Fibroblast of mammary gland (primary cell): ENCODE measurements around the gene PDE4B.

Experiments
- DNase-seq: peaks from one replicate; pipeline ENCODE4 v3.0.0-alpha.2; 2010; ENCODE audit warnings: low read depth
- H3K4me3 ChIP-seq: 2 replicates; pipeline ENCODE4 v1.5.1; 2011; ENCODE audit warnings: low read depth, mild to moderate bottlenecking, low read length, moderate library complexity; ENCODE audit not compliant: control insufficient read depth
- TF ChIP-seq, protein P1 (sequence below): conservative IDR thresholded peaks from 2 replicates; pipeline ENCODE4 v1.5.1; 2011; ENCODE audit warnings: low read depth, low read length, inconsistent platforms; ENCODE audit not compliant: control insufficient read depth, insufficient read depth

Gene PDE4B

DNA sequence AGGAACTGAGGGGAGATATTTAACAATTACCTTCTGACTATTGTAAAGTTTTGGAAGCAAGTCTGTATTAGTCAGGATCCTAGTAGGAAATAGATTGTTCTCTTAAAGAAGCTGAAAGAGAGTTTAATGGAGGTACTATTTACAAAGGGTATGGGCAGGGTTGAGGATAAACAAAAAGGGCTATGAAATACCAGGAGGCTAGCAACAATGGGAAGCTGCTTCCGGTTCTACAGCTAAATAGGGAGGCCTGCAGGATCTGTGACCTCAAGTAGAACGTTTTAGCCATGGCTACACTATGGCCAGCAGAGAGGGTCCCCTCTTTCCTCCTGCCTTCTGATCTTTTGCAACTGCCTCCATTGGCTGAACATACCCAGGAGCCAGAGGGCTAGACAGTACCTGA, 117.7 kb downstream of the PDE4B start:
- no peak overlapping the region for H3K4me3 ChIP-seq
- DNase-seq: no peak
- TF ChIP-seq, protein P1, sequence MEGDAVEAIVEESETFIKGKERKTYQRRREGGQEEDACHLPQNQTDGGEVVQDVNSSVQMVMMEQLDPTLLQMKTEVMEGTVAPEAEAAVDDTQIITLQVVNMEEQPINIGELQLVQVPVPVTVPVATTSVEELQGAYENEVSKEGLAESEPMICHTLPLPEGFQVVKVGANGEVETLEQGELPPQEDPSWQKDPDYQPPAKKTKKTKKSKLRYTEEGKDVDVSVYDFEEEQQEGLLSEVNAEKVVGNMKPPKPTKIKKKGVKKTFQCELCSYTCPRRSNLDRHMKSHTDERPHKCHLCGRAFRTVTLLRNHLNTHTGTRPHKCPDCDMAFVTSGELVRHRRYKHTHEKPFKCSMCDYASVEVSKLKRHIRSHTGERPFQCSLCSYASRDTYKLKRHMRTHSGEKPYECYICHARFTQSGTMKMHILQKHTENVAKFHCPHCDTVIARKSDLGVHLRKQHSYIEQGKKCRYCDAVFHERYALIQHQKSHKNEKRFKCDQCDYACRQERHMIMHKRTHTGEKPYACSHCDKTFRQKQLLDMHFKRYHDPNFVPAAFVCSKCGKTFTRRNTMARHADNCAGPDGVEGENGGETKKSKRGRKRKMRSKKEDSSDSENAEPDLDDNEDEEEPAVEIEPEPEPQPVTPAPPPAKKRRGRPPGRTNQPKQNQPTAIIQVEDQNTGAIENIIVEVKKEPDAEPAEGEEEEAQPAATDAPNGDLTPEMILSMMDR: no peak

DNA sequence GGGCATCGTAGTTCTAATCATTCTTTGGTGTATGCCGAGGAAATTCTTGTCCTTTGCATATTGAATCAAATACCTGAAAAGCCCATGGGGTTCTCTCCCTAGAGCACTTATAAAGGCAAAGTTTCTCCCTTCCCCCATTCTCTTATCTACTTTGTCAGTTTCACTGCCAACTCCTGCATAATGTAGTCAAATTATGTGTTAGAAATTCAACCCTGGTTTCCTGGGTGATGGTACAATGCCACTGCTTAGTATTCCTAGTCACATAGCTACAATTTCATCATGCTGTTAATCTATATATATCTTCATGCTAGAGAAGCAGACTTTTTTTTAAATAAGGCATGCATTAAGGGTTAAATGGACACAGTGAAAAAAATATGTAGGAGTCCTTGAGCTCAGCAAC, 119.0 kb downstream of the PDE4B start:
- no peak overlapping the region for H3K4me3 ChIP-seq
- TF ChIP-seq, protein P1: no peak
- no peak for DNase-seq

DNA sequence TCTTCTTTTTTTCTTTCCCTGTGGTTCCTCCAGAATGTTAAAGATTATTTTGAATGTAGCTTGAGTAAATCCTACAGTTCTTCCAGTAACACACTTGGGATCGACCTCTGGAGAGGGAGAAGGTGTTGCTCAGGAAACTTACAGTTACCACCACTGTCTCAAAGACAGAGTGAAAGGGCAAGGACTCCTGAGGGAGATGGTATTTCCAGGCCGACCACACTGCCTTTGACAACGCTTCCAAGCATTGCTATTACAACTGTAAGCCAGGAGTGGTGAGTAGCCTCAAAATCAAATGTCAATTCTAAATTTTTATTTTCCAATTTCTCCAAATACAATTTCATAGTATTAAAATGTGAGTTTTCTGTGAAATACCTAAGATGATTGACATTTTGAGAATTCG, 125.9 kb downstream of the PDE4B start:
- no peak for DNase-seq
- TF ChIP-seq, protein P1: no peak
- H3K4me3 ChIP-seq: no peak overlapping the region

DNA sequence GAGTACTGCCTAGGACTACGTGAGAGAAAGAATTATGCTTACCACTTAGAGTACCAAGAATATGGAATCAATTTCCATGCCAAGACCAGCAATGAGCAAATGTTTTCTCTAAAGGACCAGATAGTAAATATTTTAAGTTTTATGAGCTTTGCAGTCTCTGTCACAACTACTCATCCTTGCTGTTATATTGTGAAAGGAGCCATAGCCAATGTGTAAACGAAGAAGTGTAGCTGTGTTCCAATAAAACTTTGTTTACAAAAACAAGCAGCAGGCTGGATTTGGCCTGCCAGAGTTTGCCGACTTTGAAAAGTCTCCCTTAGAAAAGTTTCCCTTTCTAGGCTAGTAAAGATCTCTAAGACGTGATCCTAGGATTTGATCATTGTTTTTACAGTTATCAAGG, 128.8 kb downstream of the PDE4B start:
- TF ChIP-seq, protein P1: no peak
- no peak for DNase-seq
- H3K4me3 ChIP-seq: no peak overlapping the region

DNA sequence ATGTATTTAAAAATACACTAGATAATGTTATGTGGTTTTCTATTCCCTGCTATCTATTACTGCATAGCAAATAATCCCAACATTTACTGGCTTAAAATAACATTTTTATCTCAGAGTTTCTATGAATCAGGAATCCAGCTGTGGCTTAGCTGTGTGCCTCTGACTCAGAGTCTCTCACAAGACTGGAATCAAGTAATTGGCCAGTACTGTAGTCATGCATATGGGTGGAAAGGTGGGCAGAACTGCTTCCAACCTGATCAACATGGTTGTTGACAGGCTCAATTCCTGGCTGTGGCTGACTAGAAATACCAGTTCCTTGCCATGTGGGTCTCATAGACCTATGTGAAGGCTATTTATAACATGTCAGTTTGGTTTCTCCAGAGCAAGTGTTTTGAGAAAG, 131.8 kb downstream of the PDE4B start:
- TF ChIP-seq, protein P1: no peak
- peak; percentile 74 for DNase-seq
- H3K4me3 ChIP-seq: no peak overlapping the region

DNA sequence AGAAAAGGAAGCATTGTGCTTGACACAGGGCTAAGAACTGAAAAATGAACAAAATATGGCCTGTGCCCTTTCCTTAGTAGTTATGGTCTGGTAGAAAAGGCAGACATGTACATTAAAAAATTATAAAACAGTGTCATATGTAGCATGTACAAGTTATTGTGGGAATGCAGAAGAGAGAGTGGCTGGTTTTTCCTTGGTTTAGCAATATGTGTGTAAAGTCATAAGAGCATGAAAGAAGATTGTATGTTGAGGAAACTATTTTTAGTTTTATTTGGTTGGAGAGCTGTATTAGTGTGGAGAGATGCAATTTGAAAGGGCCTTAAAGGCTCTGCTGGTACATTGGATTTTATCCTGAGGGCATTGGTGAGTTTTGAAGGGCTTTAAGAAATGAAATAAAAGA, 145.8 kb downstream of the PDE4B start:
- no peak for DNase-seq
- H3K4me3 ChIP-seq: no peak overlapping the region
- TF ChIP-seq, protein P1: no peak

DNA sequence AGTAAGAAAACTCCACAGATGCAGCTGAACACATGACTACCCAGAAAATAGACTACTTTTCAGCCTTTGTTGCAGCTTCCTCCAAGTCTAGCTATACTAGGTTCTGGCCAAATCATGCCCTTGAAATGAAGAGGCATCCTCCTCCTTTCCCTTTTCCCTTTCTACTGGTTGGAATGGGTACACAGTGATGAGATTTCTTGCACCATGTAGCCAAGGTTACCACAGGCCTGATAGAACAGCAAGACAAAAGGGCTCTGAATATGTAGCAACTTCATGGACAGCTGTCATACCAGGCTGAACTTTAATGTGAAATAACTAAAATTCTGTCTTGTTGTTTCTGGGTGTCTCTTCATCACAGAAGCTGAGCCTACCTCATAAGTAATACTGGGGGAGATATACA, 146.5 kb downstream of the PDE4B start:
- no peak overlapping the region for H3K4me3 ChIP-seq
- TF ChIP-seq, protein P1: no peak
- DNase-seq: no peak
